ENCODE measurements around the gene NELFA.
"Not testable (repeated sequence)": the region's sequence is repeated elsewhere in the genome, so short reads cannot be mapped to it uniquely, and the experiment has no call there.

Gene NELFA

DNA sequence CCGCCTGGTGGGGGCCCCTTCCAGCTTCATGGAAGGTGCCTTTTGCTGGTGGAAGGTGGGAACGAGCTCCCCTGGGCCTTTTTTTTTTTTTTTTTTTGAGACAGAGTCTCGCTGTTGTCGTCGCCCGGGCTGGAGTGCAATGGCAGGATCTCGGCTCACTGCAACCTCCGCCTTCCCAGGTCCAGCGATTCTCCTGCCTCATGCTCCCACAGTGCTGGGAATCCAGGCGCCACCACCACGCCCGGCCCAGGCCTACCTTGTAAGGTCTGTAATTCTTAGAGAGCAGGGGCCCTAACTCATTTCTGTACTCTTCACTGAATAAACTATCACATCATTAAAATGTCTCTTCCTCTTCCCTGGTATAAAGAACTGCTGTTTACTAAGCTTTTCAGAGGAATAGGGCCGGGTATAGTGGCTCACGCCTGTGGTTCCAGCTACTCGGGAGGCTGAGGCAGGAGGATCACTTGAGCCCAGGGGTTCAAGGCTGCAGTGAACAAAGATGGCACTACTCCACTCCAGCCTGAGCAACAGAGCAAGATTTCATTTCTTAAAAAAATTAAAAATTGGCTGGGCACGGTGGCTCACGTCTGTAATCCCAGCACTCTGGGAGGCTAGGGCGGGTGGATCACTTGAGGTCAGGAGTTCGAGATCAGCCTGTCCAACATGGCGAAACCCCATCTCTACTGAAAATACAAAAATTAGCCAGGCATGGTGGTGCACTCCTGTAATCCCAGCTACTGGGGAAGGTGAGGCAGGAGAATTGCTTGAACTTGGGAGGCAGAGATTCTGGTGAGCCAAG lies 14.9 kb downstream of the NELFA start:
- not testable (repeated sequence) for DNase-seq

GRCh38 chr4:1993169-1993516 lies 15.6 kb downstream of the NELFA start:
- DNase-seq = no peak

GRCh38 chr4:1992468-1993168 lies 16.2 kb downstream of the NELFA start:
- DNase-seq = no peak

- DNase-seq = no peak
Observed at GRCh38 chr4:1991596-1992434, 17.0 kb downstream of the NELFA start.

DNA sequence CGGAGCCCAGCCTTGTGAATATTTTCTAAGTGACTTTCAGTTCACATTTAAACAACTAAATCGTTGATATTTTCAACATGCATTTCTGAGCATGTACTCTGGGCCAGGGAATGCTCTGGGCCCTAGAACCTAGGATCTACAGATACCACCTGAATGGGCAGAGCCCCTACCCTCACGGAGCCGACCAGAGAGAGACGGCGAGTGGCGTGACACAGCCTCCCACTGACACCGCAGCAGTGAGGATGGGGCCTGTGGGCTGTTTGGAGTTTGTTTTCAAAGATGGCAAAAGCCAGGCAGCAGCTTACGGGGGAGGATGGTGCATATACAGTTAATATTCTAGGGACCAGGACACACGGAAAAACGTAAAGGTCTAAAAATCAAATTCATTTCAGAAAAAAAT lies 17.7 kb downstream of the NELFA start:
- DNase-seq = no peak

- no peak for DNase-seq
Observed at GRCh38 chr4:1990676-1991075, 18.1 kb downstream of the NELFA start.

DNA sequence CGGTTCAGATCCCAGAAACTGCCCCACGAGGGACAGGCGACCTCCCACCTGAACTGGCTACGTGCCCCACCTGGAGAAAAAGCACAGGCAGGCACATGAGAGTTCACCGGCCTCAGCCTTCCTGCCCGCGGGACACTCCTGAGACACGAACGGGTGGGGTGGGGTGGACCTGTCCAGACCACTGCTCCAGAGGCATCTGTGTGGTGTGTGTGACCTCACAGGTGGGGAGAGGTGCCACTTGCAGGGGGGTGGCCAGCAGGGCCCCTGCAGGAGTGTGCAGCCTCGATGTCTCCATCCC lies 18.5 kb downstream of the NELFA start:
- DNase-seq = no peak

DNA sequence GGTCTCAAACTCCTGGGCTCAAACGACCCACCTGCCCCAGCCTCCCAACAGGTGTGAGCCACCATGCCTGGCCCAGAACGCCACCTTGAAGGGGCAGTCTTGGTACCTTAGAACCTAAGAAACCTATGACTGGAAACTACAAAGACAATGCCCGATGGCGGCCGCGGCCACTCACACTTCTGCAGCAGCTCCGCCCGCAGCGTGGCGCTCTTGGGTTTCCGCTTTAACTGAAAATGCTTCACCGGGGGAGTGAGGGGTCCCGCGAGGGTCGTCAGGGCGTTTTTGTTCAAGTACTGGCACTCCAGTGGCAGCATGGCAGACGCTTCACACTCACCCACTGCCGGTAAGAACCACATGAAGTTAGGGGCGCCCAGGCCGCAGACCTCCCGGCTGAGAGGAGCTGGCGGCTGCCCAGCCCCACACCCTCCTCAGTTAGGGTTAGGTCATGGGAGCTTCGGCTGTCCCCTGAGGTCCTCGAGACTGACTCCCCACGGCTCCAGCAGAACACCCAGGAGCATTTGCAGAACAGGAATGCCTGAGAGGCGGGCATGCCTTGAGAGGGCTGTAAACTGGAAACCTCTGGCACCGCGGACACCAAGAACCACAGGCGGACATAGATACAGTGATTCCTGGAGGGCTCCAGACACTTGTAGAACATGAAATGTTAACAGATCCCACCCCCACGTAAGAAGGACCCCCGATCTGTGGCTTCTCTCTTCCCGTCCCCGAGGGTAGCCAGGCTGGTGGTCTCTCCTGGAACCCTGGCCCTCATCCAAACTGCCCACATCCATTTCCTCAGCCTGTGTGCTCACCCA lies 19.0 kb downstream of the NELFA start:
- DNase-seq = no peak

- no peak for DNase-seq
Observed at GRCh38 chr4:1988327-1988724, 20.4 kb downstream of the NELFA start.

GRCh38 chr4:1987721-1988326 lies 20.9 kb downstream of the NELFA start:
- no peak for DNase-seq

DNA sequence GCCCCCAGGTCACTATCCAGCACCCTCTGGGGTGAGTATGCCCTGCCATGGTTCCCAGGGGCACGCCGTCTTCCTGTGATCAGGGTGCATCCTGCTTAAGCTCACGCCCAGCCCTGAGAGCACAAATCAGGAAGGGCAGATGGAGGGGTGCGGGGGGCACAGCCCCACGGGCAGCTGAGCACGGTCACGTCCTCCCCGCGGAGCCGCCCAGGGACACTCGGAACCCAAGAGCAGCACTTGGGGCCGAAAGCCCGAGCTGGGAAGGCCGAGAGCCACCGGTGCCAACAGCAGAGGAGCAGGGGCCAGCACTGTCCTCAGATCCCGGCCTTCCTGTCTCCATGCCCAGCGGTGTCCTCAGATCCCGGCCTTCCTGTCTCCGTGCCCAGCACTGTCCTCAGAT lies 21.5 kb downstream of the NELFA start:
- no peak for DNase-seq

DNA sequence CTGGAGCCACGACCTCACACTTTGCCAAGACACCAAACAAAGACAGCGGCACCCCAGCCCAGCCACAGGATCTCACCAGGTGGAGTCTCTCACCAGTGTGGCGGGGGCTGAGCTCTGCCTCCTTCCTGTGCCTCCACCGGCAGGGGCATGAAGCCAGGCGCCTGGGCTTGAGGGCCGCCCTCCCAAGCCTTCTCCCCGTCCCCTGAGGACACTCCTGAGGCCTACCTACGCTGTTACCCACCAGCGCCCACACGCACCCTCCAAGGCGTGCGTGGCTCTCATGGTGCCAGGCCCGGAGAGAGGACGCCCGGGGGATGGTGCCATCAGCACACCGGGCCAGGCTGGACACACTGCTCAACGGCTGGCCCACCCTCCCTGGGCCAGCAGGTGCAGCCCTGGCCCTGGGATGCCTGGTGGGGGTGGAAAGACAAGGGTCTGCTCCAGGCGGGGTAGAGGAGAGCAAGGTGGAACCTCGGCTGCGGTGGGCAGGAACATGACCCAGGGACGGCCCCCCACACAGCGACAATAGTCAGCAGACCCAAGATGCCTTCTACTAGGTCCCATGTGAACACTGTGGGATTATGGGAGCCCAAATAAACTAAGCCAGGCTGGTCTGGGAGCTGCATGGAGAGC lies 22.1 kb downstream of the NELFA start:
- no peak for DNase-seq

- DNase-seq = no peak
Observed at GRCh38 chr4:1985780-1986577, 22.8 kb downstream of the NELFA start.

DNA sequence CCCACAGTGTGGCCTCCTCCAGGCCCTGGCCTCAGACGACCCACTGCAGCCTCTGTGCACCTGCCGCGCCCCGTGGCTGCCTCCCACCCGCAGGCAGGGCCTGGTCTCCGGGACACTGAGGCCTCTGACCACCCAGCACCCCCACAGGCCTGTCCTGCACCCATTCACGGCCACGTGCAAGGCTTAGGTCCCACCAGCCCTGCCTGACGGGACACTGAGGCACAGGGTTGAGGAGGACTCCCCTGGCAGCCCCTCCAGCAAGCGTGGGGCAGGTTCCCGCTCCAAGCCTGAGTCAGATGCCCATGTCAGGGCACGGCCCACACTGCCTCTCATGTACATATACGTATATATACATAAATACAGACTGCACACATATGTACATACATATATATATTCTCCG lies 23.5 kb downstream of the NELFA start:
- DNase-seq = no peak

GRCh38 chr4:1984406-1985191 lies 24.2 kb downstream of the NELFA start:
- no peak for DNase-seq

GRCh38 chr4:1983846-1984405 lies 24.8 kb downstream of the NELFA start:
- no peak for DNase-seq

- no peak for DNase-seq
Observed at GRCh38 chr4:1983053-1983845, 25.5 kb downstream of the NELFA start.

- DNase-seq = no peak
Observed at GRCh38 chr4:1982124-1983052, 26.4 kb downstream of the NELFA start.
